Coronary artery (tissue), 2 donors: Measurements from ENCODE around the gene SREBF1.
A peak's percentile ranks its signal among the peaks of the same experiment; 100 is the strongest.

Source experiments
- DNase-seq: peaks from one replicate; pipeline ENCODE4 v3.0.0-alpha.2; 2017; ENCODE audit warnings: low spot score
- H3K27ac ChIP-seq, 2 donors: fragments of 200-600 bp; sonication (generic); one replicate each; pipeline ENCODE4 v1.5.1; 2016 to 2019
- H3K4me3 ChIP-seq: fragments of 200-600 bp; sonication (generic); 2 replicates; pipeline ENCODE4 v1.5.1; 2016; ENCODE audit warnings: mild to moderate bottlenecking, moderate library complexity
- CTCF ChIP-seq: fragments of 200-600 bp; sonication (generic); IDR thresholded peaks from one replicate; pipeline ENCODE4 v1.5.1; 2019; ENCODE audit warnings: antibody characterized with exemption

The SREBF1 gene

GRCh38 chr17:17823433-17824118, 13.2 kb downstream of the SREBF1 start:
- TF ChIP-seq CTCF: no peak
- peak overlapping the region; percentile 50 to 88 for H3K27ac ChIP-seq
- DNase-seq: peak; percentile 92
- peak overlapping the region; percentile 77 for H3K4me3 ChIP-seq

GRCh38 chr17:17822616-17823015, 14.2 kb downstream of the SREBF1 start:
- Histone ChIP-seq H3K4me3 (peak overlapping the region; percentile 77), H3K27ac (peak overlapping the region; percentile 48 to 88)
- TF ChIP-seq CTCF: no peak
- no peak for DNase-seq

- DNase-seq: no peak
- TF ChIP-seq CTCF: no peak
- Histone ChIP-seq H3K4me3 (peak overlapping the region; percentile 77), H3K27ac (peak overlapping the region; percentile 48 to 88)
These were observed 14.6 kb downstream of the SREBF1 start for GRCh38 chr17:17822189-17822588.

GRCh38 chr17:17820463-17821158, 16.2 kb downstream of the SREBF1 start:
- H3K27ac ChIP-seq: peak overlapping the region in 1 of 2 donors; percentile 42
- no peak for TF ChIP-seq CTCF
- H3K4me3 ChIP-seq: no peak overlapping the region
- DNase-seq: no peak

- no peak overlapping the region for H3K27ac ChIP-seq
- no peak overlapping the region for H3K4me3 ChIP-seq
- TF ChIP-seq CTCF: no peak
- DNase-seq: no peak
These were observed 16.7 kb downstream of the SREBF1 start for GRCh38 chr17:17820046-17820445.

GRCh38 chr17:17819561-17819995, 17.2 kb downstream of the SREBF1 start:
- H3K27ac ChIP-seq: no peak overlapping the region
- DNase-seq: no peak
- no peak for TF ChIP-seq CTCF
- no peak overlapping the region for H3K4me3 ChIP-seq

GRCh38 chr17:17819111-17819510, 17.7 kb downstream of the SREBF1 start:
- no peak for DNase-seq
- H3K4me3 ChIP-seq: no peak overlapping the region
- TF ChIP-seq CTCF: no peak
- H3K27ac ChIP-seq: no peak overlapping the region
